H9 (cell line): ENCODE measurements around the gene CABLES2. TPM values are rescaled to one million over a fixed set of nuclear protein-coding genes. Genes with fewer than 3 reads are reported as not detected.

Experiments
- DNase-seq: peaks from one replicate; pipeline ENCODE4 v3.0.0-alpha.2; 2017
- H2AFZ ChIP-seq: one replicate; pipeline ENCODE4 v1.6.1; 2013; ENCODE audit warnings: mild to moderate bottlenecking, low read length, control low read depth, moderate library complexity
- H2AK5ac ChIP-seq: 2 replicates; pipeline ENCODE4 v1.6.1; 2013; ENCODE audit warnings: low read length, control low read depth, mixed read lengths; ENCODE audit not compliant: insufficient read length
- H2BK120ac ChIP-seq: one replicate; pipeline ENCODE4 v1.6.1; 2013; ENCODE audit warnings: low read depth, mild to moderate bottlenecking, low read length, control low read depth, inconsistent platforms; ENCODE audit not compliant: poor library complexity, severe bottlenecking
- H2BK12ac ChIP-seq: 2 replicates; pipeline ENCODE4 v1.6.1; 2013; ENCODE audit warnings: low read length, control low read depth, mixed read lengths, low read depth; ENCODE audit not compliant: insufficient read length
- H2BK15ac ChIP-seq: 2 replicates; pipeline ENCODE4 v1.6.1; 2013; ENCODE audit warnings: low read depth, low read length, control low read depth
- H2BK20ac ChIP-seq: one replicate; pipeline ENCODE4 v1.6.1; 2013; ENCODE audit warnings: low read depth, mild to moderate bottlenecking, low read length, control low read depth, inconsistent platforms; ENCODE audit not compliant: poor library complexity, severe bottlenecking
- H2BK5ac ChIP-seq: 2 replicates; pipeline ENCODE4 v1.6.1; 2013; ENCODE audit warnings: low read length, control low read depth, mixed read lengths; ENCODE audit not compliant: insufficient read length
- H3K14ac ChIP-seq: 2 replicates; pipeline ENCODE4 v1.6.1; 2013; ENCODE audit warnings: low read length, control low read depth; ENCODE audit not compliant: insufficient read depth
- H3K18ac ChIP-seq: 2 replicates; pipeline ENCODE4 v1.6.1; 2013; ENCODE audit warnings: low read depth, mild to moderate bottlenecking, mixed read lengths, low read length, control low read depth; ENCODE audit not compliant: insufficient read length
- H3K23ac ChIP-seq: 2 replicates; pipeline ENCODE4 v1.6.1; 2013; ENCODE audit warnings: low read length, control low read depth, mixed read lengths, low read depth; ENCODE audit not compliant: insufficient read length
- H3K23me2 ChIP-seq: 2 replicates; pipeline ENCODE4 v1.6.1; 2013; ENCODE audit warnings: low read depth, mild to moderate bottlenecking, mixed read lengths, low read length, control low read depth; ENCODE audit not compliant: insufficient read length, poor library complexity, severe bottlenecking
- H3K27ac ChIP-seq: 2 replicates; pipeline ENCODE4 v1.5.1; 2013; ENCODE audit warnings: low read length, control low read depth, mixed read lengths, low read depth; ENCODE audit not compliant: insufficient read length
- H3K27me3 ChIP-seq: 2 replicates; pipeline ENCODE4 v1.6.1; 2013; ENCODE audit warnings: low read length, control low read depth, inconsistent platforms; ENCODE audit not compliant: insufficient read depth
- H3K4ac ChIP-seq: 2 replicates; pipeline ENCODE4 v1.6.1; 2013; ENCODE audit warnings: low read depth, mild to moderate bottlenecking, control low read depth, inconsistent platforms, low read length, moderate library complexity
- H3K4me1 ChIP-seq: 2 replicates; pipeline ENCODE4 v1.6.1; 2013; ENCODE audit warnings: low read length, control low read depth, inconsistent platforms; ENCODE audit not compliant: insufficient read depth
- H3K4me2 ChIP-seq: 2 replicates; pipeline ENCODE4 v1.6.1; 2013; ENCODE audit warnings: low read length, control low read depth, mixed read lengths; ENCODE audit not compliant: insufficient read length, insufficient read depth
- H3K56ac ChIP-seq: 2 replicates; pipeline ENCODE4 v1.6.1; 2013; ENCODE audit warnings: low read depth, mild to moderate bottlenecking, mixed read lengths, low read length, control low read depth; ENCODE audit not compliant: insufficient read length
- H3K79me1 ChIP-seq: 2 replicates; pipeline ENCODE4 v1.6.1; 2013; ENCODE audit warnings: low read depth, mild to moderate bottlenecking, moderate library complexity, low read length, control low read depth, inconsistent platforms; ENCODE audit not compliant: insufficient read depth, poor library complexity, severe bottlenecking
- H3K79me2 ChIP-seq: 2 replicates; pipeline ENCODE4 v1.6.1; 2013; ENCODE audit warnings: low read length, control low read depth, inconsistent platforms; ENCODE audit not compliant: insufficient read depth
- H3K9ac ChIP-seq: 2 replicates; pipeline ENCODE4 v1.6.1; 2013; ENCODE audit warnings: low read length, control low read depth, mixed read lengths; ENCODE audit not compliant: insufficient read length; ENCODE audit errors: extremely low read depth
- H3K9me3 ChIP-seq: one replicate; pipeline ENCODE4 v1.6.1; 2013; ENCODE audit warnings: low read depth, low read length, inconsistent platforms; ENCODE audit not compliant: control insufficient read depth
- H3T11ph ChIP-seq: one replicate; pipeline ENCODE4 v1.6.1; 2013; ENCODE audit warnings: mild to moderate bottlenecking, low read length, control low read depth, inconsistent platforms
- H4K20me1 ChIP-seq: one replicate; pipeline ENCODE4 v1.6.1; 2013; ENCODE audit not compliant: control insufficient read depth, insufficient read length, insufficient read depth
- H4K5ac ChIP-seq: 2 replicates; pipeline ENCODE4 v1.6.1; 2013; ENCODE audit warnings: low read depth, mild to moderate bottlenecking, mixed read lengths, low read length, control low read depth; ENCODE audit not compliant: insufficient read length
- H4K8ac ChIP-seq: replicated peaks from 2 replicates; pipeline ENCODE4 v1.6.1; 2013; ENCODE audit warnings: low read length, control low read depth, mixed read lengths, low read depth; ENCODE audit not compliant: insufficient read length
- H4K91ac ChIP-seq: 2 replicates; pipeline ENCODE4 v1.6.1; 2013; ENCODE audit warnings: low read depth, mild to moderate bottlenecking, moderate library complexity, mixed read lengths, low read length, control low read depth; ENCODE audit not compliant: insufficient read length
- H3K27ac Mint-ChIP-seq, 3 experiments: 2 replicates in 2 of 3; 3 replicates in 1 of 3; pipeline ENCODE4 v1.8.0; 2020 to 2021; ENCODE audit warnings: mixed read lengths in 3 of 3, mild to moderate bottlenecking in 1 of 3, moderate library complexity in 1 of 3
- H3K27me3 Mint-ChIP-seq: 2 replicates; pipeline ENCODE4 v1.8.0; 2021; ENCODE audit warnings: low read depth, mild to moderate bottlenecking, moderate library complexity, mixed read lengths
- H3K36me3 Mint-ChIP-seq, 3 experiments: 2 replicates in 2 of 3; 3 replicates in 1 of 3; pipeline ENCODE4 v1.8.0; 2020 to 2021; ENCODE audit warnings: low read depth in 3 of 3, mixed read lengths in 3 of 3; ENCODE audit not compliant: insufficient read depth in 1 of 3
- H3K4me1 Mint-ChIP-seq, 2 experiments: 2 replicates each; pipeline ENCODE4 v1.8.0; 2020; ENCODE audit warnings: mixed read lengths in 2 of 2
- H3K4me3 Mint-ChIP-seq, 2 experiments: 2 replicates in 1 of 2; 3 replicates in 1 of 2; pipeline ENCODE4 v1.8.0; 2020 to 2021; ENCODE audit warnings: mild to moderate bottlenecking in 2 of 2, mixed read lengths in 2 of 2, moderate library complexity in 1 of 2
- H3K9me3 Mint-ChIP-seq, 2 experiments: 2 replicates in 1 of 2; 3 replicates in 1 of 2; pipeline ENCODE4 v1.8.0; 2020; ENCODE audit warnings: mild to moderate bottlenecking in 2 of 2, mixed read lengths in 2 of 2, moderate library complexity in 1 of 2
- WGBS: extraction: QIAGEN DNeasy Blood & Tissue Kit; methylation state at CpG from one replicate; pipeline ENCODE4 v1.1.7; 2013; ENCODE audit warnings: missing lambda C conversion rate, low lambda C conversion rate, mixed read lengths; ENCODE audit not compliant: insufficient read length; ENCODE audit errors: extremely low coverage; 5-methylcytosine and 5-hydroxymethylcytosine counted together
- total RNA-seq: library from RNA; stranded (reverse); gene quantifications from 2 replicates; pipeline ENCODE4 v1.2.1, GENCODE V29; 2021
- TF ChIP-seq, protein P1 (sequence below): fragments of 200-600 bp; sonication (generic); conservative IDR thresholded peaks from 3 replicates; pipeline ENCODE4 v1.8.0; 2021; ENCODE audit warnings: antibody characterized with exemption, mild to moderate bottlenecking

The CABLES2 gene
- total RNA-seq, 1 experiment from 2014 or later = 10.8 TPM

DNA sequence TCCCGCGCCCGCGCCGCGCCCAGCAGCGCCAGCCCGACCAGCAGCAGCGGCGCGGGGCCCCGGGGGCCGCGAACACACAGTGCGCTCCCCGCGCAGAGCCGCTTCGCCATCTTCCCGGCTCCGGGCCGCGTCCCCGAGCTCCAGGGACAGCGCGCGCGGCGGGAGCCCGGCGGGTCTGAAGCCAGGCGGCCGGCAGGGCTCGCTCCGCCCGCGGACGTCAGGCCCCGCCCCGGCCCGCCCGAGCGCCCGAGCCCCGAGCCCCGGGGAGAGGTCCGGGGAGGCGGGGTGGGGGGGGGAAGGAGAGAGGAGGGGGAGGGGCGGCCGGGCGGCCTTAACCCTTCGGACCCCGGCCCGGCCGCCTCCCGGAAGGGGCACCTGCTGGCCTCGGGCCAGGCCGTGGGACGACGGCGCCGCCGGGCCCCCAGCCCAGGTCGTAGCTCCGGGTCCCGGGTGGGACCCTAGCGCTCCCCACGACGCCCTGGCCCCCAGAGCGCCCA, 39.9 kb downstream of the CABLES2 start, which contains the start of gene LAMA5:
Gene LAMA5, minus strand, starts transcription at position 177 of the 497 bp plus-strand sequence. Its CDS starts 67 bp downstream, at position 110.
- Histone ChIP-seq H4K5ac (no peak within 1 kb of the TSS), H3K23ac (no peak within 1 kb of the TSS), H3T11ph (no peak within 1 kb of the TSS), H3K9ac (no peak within 1 kb of the TSS), H2AFZ (no peak within 1 kb of the TSS), H2BK20ac (no peak within 1 kb of the TSS), H2BK15ac (no peak within 1 kb of the TSS), H2BK120ac (no peak within 1 kb of the TSS), H3K4me1 (peaks cover 9% of the 10 kb centered on the region; the same call in 1 of the 2 replicates), H3K14ac (peak within 1 kb of the TSS; percentile 68), H3K56ac (no peak within 1 kb of the TSS), H3K79me1 (peaks cover 3% of the 10 kb centered on the region), H3K4me2 (peak within 1 kb of the TSS; percentile 59), H3K9me3 (no peaks in the 10 kb centered on the region), H4K20me1 (no peaks in the 10 kb centered on the region), H2BK12ac (peak within 1 kb of the TSS; percentile 35), H3K4ac (no peak within 1 kb of the TSS), H4K91ac (no peak within 1 kb of the TSS), H3K18ac (peak within 1 kb of the TSS; percentile 73), H3K27me3 (no peaks in the 10 kb centered on the region), H4K8ac (no peak within 1 kb of the TSS), H3K23me2 (peaks cover 17% of the 10 kb centered on the region), H3K79me2 (peaks cover 6% of the 10 kb centered on the region; the same call in 1 of the 2 replicates), H3K27ac (no peak within 1 kb of the TSS), H2BK5ac (no peak within 1 kb of the TSS), H2AK5ac (no peak within 1 kb of the TSS)
- Mint-ChIP-seq H3K27me3 (no peaks in the 10 kb centered on the region; the same call in 1 of the 2 replicates), H3K9me3 (no peaks in the 10 kb centered on the region), H3K4me1 (peaks cover 32 to 49% of the 10 kb centered on the region in 2 experiments), H3K36me3 (no peaks in the 10 kb centered on the region), H3K27ac (peak within 1 kb of the TSS in 1 of 3 experiments; percentile 47; a peak in 1 of 7 replicates), H3K4me3 (peak within 1 kb of the TSS; percentile 63 to 77)
- peak; percentile 76 for DNase-seq
- no CpG with 5 or more reads among the region's 70 CpGs for WGBS
- TF ChIP-seq, protein P1, sequence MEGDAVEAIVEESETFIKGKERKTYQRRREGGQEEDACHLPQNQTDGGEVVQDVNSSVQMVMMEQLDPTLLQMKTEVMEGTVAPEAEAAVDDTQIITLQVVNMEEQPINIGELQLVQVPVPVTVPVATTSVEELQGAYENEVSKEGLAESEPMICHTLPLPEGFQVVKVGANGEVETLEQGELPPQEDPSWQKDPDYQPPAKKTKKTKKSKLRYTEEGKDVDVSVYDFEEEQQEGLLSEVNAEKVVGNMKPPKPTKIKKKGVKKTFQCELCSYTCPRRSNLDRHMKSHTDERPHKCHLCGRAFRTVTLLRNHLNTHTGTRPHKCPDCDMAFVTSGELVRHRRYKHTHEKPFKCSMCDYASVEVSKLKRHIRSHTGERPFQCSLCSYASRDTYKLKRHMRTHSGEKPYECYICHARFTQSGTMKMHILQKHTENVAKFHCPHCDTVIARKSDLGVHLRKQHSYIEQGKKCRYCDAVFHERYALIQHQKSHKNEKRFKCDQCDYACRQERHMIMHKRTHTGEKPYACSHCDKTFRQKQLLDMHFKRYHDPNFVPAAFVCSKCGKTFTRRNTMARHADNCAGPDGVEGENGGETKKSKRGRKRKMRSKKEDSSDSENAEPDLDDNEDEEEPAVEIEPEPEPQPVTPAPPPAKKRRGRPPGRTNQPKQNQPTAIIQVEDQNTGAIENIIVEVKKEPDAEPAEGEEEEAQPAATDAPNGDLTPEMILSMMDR = no peak
